Heart left ventricle (tissue), 16 donors: ENCODE measurements around the gene PKNOX2. TPM values are rescaled to one million over a fixed set of nuclear protein-coding genes. Genes with fewer than 3 reads are reported as not detected.

ENCODE experiments used
- ATAC-seq, 4 donors: fragments of 200-7000 bp; cut with Tn5 transposase; one replicate each; pipeline ENCODE4 v1.9.1; 2020 to 2022; ENCODE audit warnings: moderate library complexity in 4 of 4, mild to moderate bottlenecking in 3 of 4, moderate number of reproducible peaks in 1 of 4
- DNase-seq, 5 donors: peaks; one replicate each; pipeline ENCODE4 v3.0.0-alpha.2; 2020
- H3K27ac ChIP-seq, 12 donors: fragments of 200-600 bp; sonication (generic) in 4 of 12; one replicate each; pipeline versions ENCODE4 v1.5.0 to v1.8.0; 2016 to 2022; ENCODE audit warnings: mild to moderate bottlenecking in 2 of 12
- H3K27me3 ChIP-seq, 9 donors: fragments of 200-600 bp; sonication (generic) in 2 of 9; one replicate each; pipeline versions ENCODE4 v1.5.1 to v1.8.0; 2016 to 2022; ENCODE audit warnings: mild to moderate bottlenecking in 3 of 9
- H3K36me3 ChIP-seq, 9 donors: fragments of 200-600 bp; sonication (generic) in 2 of 9; one replicate each; pipeline versions ENCODE4 v1.5.0 to v1.8.0; 2018 to 2022; ENCODE audit warnings: mild to moderate bottlenecking in 2 of 9
- H3K4me1 ChIP-seq, 12 donors: fragments of 200-600 bp; sonication (generic) in 4 of 12; one replicate each; pipeline versions ENCODE4 v1.5.0 to v1.8.0; 2016 to 2022; ENCODE audit warnings: mild to moderate bottlenecking in 3 of 12
- H3K4me3 ChIP-seq, 12 donors: fragments of 200-600 bp; sonication (generic) in 4 of 12; one replicate each; pipeline versions ENCODE4 v1.5.0 to v1.8.0; 2017 to 2022; ENCODE audit warnings: mild to moderate bottlenecking in 9 of 12, moderate library complexity in 4 of 12
- H3K9me3 ChIP-seq, 12 donors: fragments of 200-600 bp; sonication (generic) in 4 of 12; one replicate each; pipeline versions ENCODE4 v1.5.0 to v1.8.0; 2016 to 2022; ENCODE audit warnings: mild to moderate bottlenecking in 1 of 12
- CTCF ChIP-seq, 12 donors: fragments of 200-600 bp; sonication (generic) in 4 of 12; IDR thresholded peaks; one replicate each; pipeline versions ENCODE4 v1.5.0 to v1.8.0; 2018 to 2022; ENCODE audit warnings: antibody characterized with exemption in 12 of 12, mild to moderate bottlenecking in 5 of 12
- POLR2A ChIP-seq, 2 donors: fragments of 450-650 bp; IDR thresholded peaks; one replicate each; pipeline ENCODE4 v1.6.1; 2017; ENCODE audit warnings: antibody characterized with exemption in 2 of 2, mild to moderate bottlenecking in 2 of 2, moderate library complexity in 2 of 2
- WGBS, 4 donors: extraction: QIAGEN DNeasy Blood & Tissue Kit in 2 of 4; methylation state at CpG; one replicate each; pipeline versions ENCODE4 v1.1.5 to v1.1.7; 2013 to 2018; 5-methylcytosine and 5-hydroxymethylcytosine counted together
- intact Hi-C, 10 donors: fragments of 100-400 bp; cut with DNase I; formaldehyde crosslinking; loops; one replicate each; pipeline versions ENCODE4 v1.11.1 to v1.14.2; 2022
- polyA plus RNA-seq, 2 donors: library from polyadenylated mRNA; stranded (reverse); fragments of 200-250 nt; gene quantifications; one replicate each; pipeline ENCODE4 v1.2.3, GENCODE V29; 2013
- total RNA-seq, 9 donors: library from RNA; depleted of rRNA in 2 of 9; stranded (reverse); fragments of >200 nt in 2 of 9; fragmentation: NEBNext Ultra II Directional in 3 of 9; extraction: Animal tissue kit (Norgen Biotek cat#: 25700) in 3 of 9; gene quantifications; one replicate each; pipeline versions ENCODE4 v1.1.0 to v1.2.4, GENCODE V29; 2016 to 2023
- donor health status: ischemic (EF 13 %, LVEDD 7.1; RV severe dilation, severe dysfunction).
- donor health status: healthy with polysubstance abuse.
- donor health status: DM: no; HTN: yes; CAD: no.
- donor health status: DM: no; HTN: no; CAD: no.
- donor health status: ischemic (EF 25% LVEDD 6.9; RV normal size, moderate dysfunction).
- donor health status: ischemic (EF 25% LVEDD 5.7; RV mildly dilated, moderate dysfunction).
- donor health status: healthy.
- donor health status: DM: yes; HTN: yes; CAD: no.
- donor health status: ischemic (EF 35%, LVEDD 5.7; RV mildly dilated, moderate dysfunction).
- donor health status: nonischemic (EF 11% LVEDD 7.7; RV severe dilation, severe dysfunction).
- donor health status: DM: yes; HTN: yes; CAD: no.
- donor health status: PGD.
- donor health status: ischemic (EF 29% LVEDD 5.4; RV normal size, mild dysfunction).
- donor health status: nonischemic (EF 23%, LVEDD 6.1; RV moderate dilation, normal function).

Gene PKNOX2
- total and polyA plus RNA-seq, 11 donors, result 3.1 to 9.4 (median 4.5) TPM

- 59 to 89% (median 71%) methylated on average over 5 of the region's 5 CpGs for WGBS, 4 donors
- Histone ChIP-seq H3K4me1 (peaks cover 0 to 13% (median 7%) of the 10 kb centered on the region in 12 donors), H3K9me3 (no peaks in the 10 kb centered on the region), H3K27me3 (no peaks in the 10 kb centered on the region), H3K36me3 (no peaks in the 10 kb centered on the region), H3K4me3 (no peak overlapping the region), H3K27ac (no peak overlapping the region)
- no peak for TF ChIP-seq CTCF (IDR thresholded peaks at IDR 0.05)
- TF ChIP-seq POLR2A (IDR thresholded peaks at IDR 0.05), result no peak
- intact Hi-C loops, result no loop called here
- DNase-seq (no peak), ATAC-seq (no peak)
Measured at GRCh38 chr11:125303694-125304093, 139.1 kb downstream of the PKNOX2 start.

DNA sequence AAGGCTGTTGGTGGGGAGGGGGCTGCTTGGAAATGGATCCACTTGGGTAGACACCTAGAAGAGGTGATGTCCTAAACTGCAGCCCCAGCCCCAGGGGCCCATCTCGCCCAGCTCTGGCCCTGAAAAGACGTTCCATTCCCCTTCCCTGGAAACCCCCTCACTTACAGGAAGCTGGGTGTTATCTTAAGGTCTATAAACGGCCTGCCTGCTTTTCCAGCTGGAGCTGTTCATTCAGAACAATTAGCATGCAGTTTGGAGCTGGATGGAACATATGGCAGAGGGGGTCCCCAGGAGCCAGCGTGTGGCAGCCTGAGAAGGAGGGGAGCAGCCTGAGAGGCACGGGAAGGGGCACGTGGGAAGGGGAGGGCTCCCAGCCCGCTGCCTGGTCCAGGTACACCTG lies 139.6 kb downstream of the PKNOX2 start:
- Histone ChIP-seq H3K9me3 (no peaks in the 10 kb centered on the region), H3K4me1 (peaks cover 0 to 13% (median 7%) of the 10 kb centered on the region in 12 donors), H3K4me3 (no peak overlapping the region), H3K36me3 (no peaks in the 10 kb centered on the region), H3K27me3 (no peaks in the 10 kb centered on the region), H3K27ac (no peak overlapping the region)
- no peak for TF ChIP-seq POLR2A (IDR thresholded peaks at IDR 0.05)
- TF ChIP-seq CTCF (IDR thresholded peaks at IDR 0.05), result no peak
- WGBS, 4 donors, result 60 to 73% (median 62%) methylated on average over 6 to 7 of the region's 7 CpGs
- no peak for DNase-seq
- intact Hi-C loops, result no loop called here
- no peak for ATAC-seq

- intact Hi-C loops, result no loop called here
- DNase-seq, result no peak
- TF ChIP-seq CTCF (IDR thresholded peaks at IDR 0.05), result no peak
- TF ChIP-seq POLR2A (IDR thresholded peaks at IDR 0.05), result no peak
Measured at GRCh38 chr11:125304876-125305275, 140.3 kb downstream of the PKNOX2 start.

DNA sequence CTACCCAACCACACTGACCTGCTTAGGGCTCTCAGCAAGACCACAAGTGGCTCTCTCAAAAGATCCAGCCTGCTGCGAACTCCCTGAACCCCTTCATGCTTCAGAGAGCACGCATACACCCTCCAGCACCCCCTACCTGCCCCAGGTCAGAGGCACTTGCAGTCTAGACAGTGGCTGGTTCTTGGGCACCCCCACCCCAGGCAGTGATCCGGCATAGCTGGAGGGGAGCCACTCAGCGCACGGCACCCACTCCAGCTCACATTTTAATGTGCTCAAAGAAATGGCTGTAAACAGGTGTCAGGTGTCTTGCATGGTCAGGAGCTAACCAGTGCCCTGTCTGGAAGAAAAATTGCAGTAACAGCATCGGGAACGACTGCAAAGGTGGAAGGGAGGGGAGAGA lies 140.8 kb downstream of the PKNOX2 start:
- TF ChIP-seq POLR2A (IDR thresholded peaks at IDR 0.05), result no peak
- no peak for TF ChIP-seq CTCF (IDR thresholded peaks at IDR 0.05)
- no peak overlapping the region for H3K4me3 ChIP-seq
- H3K27ac ChIP-seq, result no peak overlapping the region
- peaks cover 0 to 12% (median 7%) of the 10 kb centered on the region in 12 donors for H3K4me1 ChIP-seq
- no peaks in the 10 kb centered on the region for H3K27me3 ChIP-seq
- intact Hi-C loops, result no loop called here
- DNase-seq, result no peak
- H3K36me3 ChIP-seq, result no peaks in the 10 kb centered on the region
- WGBS, 4 donors, result 85 to 94% (median 91%) methylated on average over 5 to 7 of the region's 7 CpGs
- H3K9me3 ChIP-seq, result no peaks in the 10 kb centered on the region
- no peak for ATAC-seq

More at GRCh38 chr11:125304876-125305275, 140.3 kb downstream of the PKNOX2 start:
- 86 to 89% (median 87%) methylated on average over 9 of the region's 9 CpGs for WGBS, 4 donors
- H3K4me3 ChIP-seq, result no peak overlapping the region
- no peaks in the 10 kb centered on the region for H3K27me3 ChIP-seq
- H3K36me3 ChIP-seq, result no peaks in the 10 kb centered on the region
- no peaks in the 10 kb centered on the region for H3K9me3 ChIP-seq
- H3K4me1 ChIP-seq, result peaks cover 0 to 13% (median 7%) of the 10 kb centered on the region in 12 donors
- ATAC-seq, result no peak
- H3K27ac ChIP-seq, result no peak overlapping the region
